Stimulated activated naive CD8-positive, alpha-beta T cell treated with anti-CD3 and anti-CD28 coated beads, Interleukin-15, amount 100 ng/mL, for 72 hours (primary cell): ENCODE data around the gene RAB8B.
"Not testable (repeated sequence)": the region's sequence is repeated elsewhere in the genome, so short reads cannot be mapped to it uniquely, and the experiment has no call there.

Experiments
- ATAC-seq: fragments of 150-1000 bp; cut with Tn5 transposase; 2 replicates; pipeline ENCODE4 v1.10.0; 2021; ENCODE audit warnings: mild to moderate bottlenecking, moderate library complexity
- DNase-seq, 2 donors: peaks; one replicate each; pipeline ENCODE4 v3.0.0; 2021 to 2022
- H3K27ac Mint-ChIP-seq, 2 donors: one replicate each; pipeline ENCODE4 v1.8.0; 2022; ENCODE audit warnings: mild to moderate bottlenecking in 2 of 2, mixed read lengths in 2 of 2, moderate library complexity in 2 of 2
- H3K27me3 Mint-ChIP-seq: one replicate; pipeline ENCODE4 v1.8.0; 2022; ENCODE audit warnings: mixed read lengths
- H3K4me1 Mint-ChIP-seq: one replicate; pipeline ENCODE4 v1.8.0; 2022; ENCODE audit warnings: mild to moderate bottlenecking, mixed read lengths
- H3K4me3 Mint-ChIP-seq, 2 donors: one replicate each; pipeline ENCODE4 v1.8.0; 2022; ENCODE audit warnings: mild to moderate bottlenecking in 2 of 2, mixed read lengths in 2 of 2, moderate library complexity in 1 of 2
- H3K9me3 Mint-ChIP-seq, 2 donors: one replicate each; pipeline ENCODE4 v1.8.0; 2022; ENCODE audit warnings: mixed read lengths in 2 of 2

Gene RAB8B

GRCh38 chr15:63234451-63234870 is 45.1 kb downstream of the RAB8B start:
- H3K9me3 Mint-ChIP-seq = no peaks in the 10 kb centered on the region
- H3K4me1 Mint-ChIP-seq = peaks cover 90% of the 10 kb centered on the region
- peak overlapping the region; percentile 20 to 80 for H3K27ac Mint-ChIP-seq
- no peak for ATAC-seq
- peak overlapping the region in 1 of 2 donors; percentile 24 for H3K4me3 Mint-ChIP-seq
- DNase-seq = no peak
- no peaks in the 10 kb centered on the region for H3K27me3 Mint-ChIP-seq

- Mint-ChIP-seq H3K4me1 (peaks cover 90% of the 10 kb centered on the region), H3K9me3 (no peaks in the 10 kb centered on the region), H3K27ac (no peak overlapping the region), H3K27me3 (no peaks in the 10 kb centered on the region), H3K4me3 (no peak overlapping the region)
- no peak for DNase-seq
- ATAC-seq = no peak
Measured at GRCh38 chr15:63236272-63236671, 46.9 kb downstream of the RAB8B start.

DNA sequence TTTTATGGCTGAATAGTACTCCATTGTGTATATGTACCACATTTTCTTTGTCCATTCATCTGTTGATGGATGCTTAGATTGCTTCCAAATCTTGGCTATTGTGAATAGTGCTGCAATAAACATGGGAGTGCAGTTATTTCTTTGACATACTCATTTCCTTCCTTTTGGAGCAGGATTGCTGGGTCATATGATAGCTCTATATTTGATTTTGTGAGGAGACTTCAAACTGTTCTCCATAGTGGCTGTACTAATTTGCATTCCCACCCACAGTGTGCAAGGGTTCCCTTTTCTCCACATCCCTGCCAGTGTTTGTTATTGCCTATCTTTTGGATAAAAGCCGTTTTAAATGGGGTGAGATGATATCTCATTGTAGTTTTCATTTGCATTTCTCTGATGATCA is 47.7 kb downstream of the RAB8B start:
- not testable (repeated sequence) for H3K27me3 Mint-ChIP-seq, H3K4me3 Mint-ChIP-seq, ATAC-seq, DNase-seq, H3K9me3 Mint-ChIP-seq
- H3K4me1 Mint-ChIP-seq = peaks cover 90% of the 10 kb centered on the region
- H3K27ac Mint-ChIP-seq = peak overlapping the region in 1 of 2 donors; percentile 79

DNA sequence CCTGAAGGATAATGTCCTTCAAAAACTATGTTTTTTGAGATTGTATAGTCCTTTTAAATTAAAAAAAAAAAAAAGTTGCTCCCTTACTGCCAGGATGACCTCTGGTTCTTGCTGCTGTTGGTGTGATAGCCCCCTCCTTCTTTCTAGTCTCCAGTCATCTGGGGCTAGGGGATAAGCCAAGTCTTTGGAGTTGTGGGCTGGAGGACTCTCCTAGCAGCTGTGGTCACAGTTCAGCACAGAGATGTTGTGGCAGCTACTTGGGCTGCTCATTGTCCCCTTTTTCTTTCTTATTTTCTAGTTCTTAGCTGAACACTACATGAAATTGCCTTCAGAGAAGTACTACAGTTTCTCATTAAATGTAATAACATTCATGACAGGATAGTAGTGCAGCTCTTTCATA is 48.8 kb downstream of the RAB8B start:
- H3K9me3 Mint-ChIP-seq = no peaks in the 10 kb centered on the region
- peak; percentile 44 for ATAC-seq
- peaks cover 91% of the 10 kb centered on the region for H3K4me1 Mint-ChIP-seq
- no peaks in the 10 kb centered on the region for H3K27me3 Mint-ChIP-seq
- peak overlapping the region in 1 of 2 donors; percentile 65 for H3K27ac Mint-ChIP-seq
- peak overlapping the region in 1 of 2 donors; percentile 30 for H3K4me3 Mint-ChIP-seq
- no peak for DNase-seq

DNA sequence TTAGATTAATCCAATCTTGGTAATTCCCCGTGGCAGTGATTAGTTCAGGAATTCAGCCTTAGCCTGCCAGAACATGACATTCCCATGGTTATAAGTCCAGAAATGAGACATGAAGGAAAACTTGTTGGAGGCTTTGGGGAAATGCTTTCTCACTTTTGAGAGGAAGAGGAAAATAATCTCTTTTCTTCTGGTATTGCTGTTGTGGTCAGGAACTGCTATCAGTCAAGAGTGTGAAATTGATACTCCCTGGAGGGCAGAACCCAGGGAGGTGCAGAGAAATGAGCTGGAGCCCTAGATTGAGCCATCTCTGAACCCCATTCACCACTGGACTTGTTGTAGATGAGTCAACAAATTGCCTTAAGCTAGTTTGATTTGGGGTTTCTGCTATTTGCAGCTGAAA is 49.4 kb downstream of the RAB8B start:
- H3K4me1 Mint-ChIP-seq = peaks cover 91% of the 10 kb centered on the region
- peak overlapping the region in 1 of 2 donors; percentile 59 for H3K27ac Mint-ChIP-seq
- no peaks in the 10 kb centered on the region for H3K27me3 Mint-ChIP-seq
- H3K4me3 Mint-ChIP-seq = peak overlapping the region; percentile 32 to 37
- ATAC-seq = peak; percentile 100
- no peaks in the 10 kb centered on the region for H3K9me3 Mint-ChIP-seq
- peak; percentile 40 to 71 for DNase-seq

- H3K4me3 Mint-ChIP-seq = peak overlapping the region in 1 of 2 donors; percentile 7
- DNase-seq = no peak
- peaks cover 91% of the 10 kb centered on the region for H3K4me1 Mint-ChIP-seq
- no peaks in the 10 kb centered on the region for H3K9me3 Mint-ChIP-seq
- no peaks in the 10 kb centered on the region for H3K27me3 Mint-ChIP-seq
- peak overlapping the region in 1 of 2 donors; percentile 48 for H3K27ac Mint-ChIP-seq
- no peak for ATAC-seq
Measured at GRCh38 chr15:63240109-63240508, 50.7 kb downstream of the RAB8B start.

DNA sequence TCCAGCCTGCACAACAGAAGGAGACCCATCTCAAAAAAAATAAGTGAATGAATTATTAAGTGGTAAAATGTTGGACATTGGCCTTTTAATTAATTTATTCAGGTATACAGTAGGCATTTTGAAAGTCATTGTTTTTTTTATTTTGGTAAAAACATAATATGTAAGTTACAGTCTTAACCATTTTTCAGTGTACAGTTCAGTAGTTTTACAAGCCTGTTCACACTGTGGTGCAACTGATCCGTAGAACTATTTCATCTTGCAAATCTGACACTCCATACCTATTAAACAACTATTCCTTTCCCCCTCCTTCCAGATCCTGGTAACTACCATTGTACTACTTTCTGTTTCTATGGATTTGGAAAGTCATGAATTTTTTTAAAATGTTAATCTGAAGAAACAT is 51.9 kb downstream of the RAB8B start:
- Mint-ChIP-seq H3K4me3 (no peak overlapping the region), H3K27me3 (no peaks in the 10 kb centered on the region), H3K27ac (no peak overlapping the region), H3K9me3 (no peaks in the 10 kb centered on the region), H3K4me1 (peaks cover 83% of the 10 kb centered on the region)
- no peak for DNase-seq
- ATAC-seq = no peak

- H3K27me3 Mint-ChIP-seq = no peaks in the 10 kb centered on the region
- peak overlapping the region; percentile 42 to 66 for H3K27ac Mint-ChIP-seq
- H3K4me1 Mint-ChIP-seq = peaks cover 69% of the 10 kb centered on the region
- H3K4me3 Mint-ChIP-seq = no peak overlapping the region
- ATAC-seq = no peak
- no peak for DNase-seq
- no peaks in the 10 kb centered on the region for H3K9me3 Mint-ChIP-seq
Measured at GRCh38 chr15:63243101-63243500, 53.7 kb downstream of the RAB8B start.

DNA sequence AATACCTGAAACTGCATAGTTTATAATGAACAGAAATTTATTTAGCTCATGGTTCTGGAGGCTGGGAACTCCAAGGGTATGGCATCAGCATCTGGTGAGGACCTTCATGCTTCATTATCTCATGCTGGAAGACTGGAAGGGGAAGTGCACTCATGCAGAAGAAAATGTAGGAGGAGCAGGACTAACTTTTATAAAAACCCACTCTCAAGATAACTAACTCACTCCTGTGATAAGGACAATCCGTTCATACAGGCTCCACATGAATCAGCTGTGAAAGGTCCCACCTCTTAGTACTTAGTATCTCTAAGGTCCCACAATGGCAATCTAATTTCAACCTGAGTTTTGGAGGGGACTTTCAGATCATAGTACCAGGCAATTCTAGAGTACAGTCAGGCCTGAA is 54.4 kb downstream of the RAB8B start:
- H3K4me1 Mint-ChIP-seq = peaks cover 64% of the 10 kb centered on the region
- DNase-seq = no peak
- ATAC-seq = peak; percentile 43
- H3K4me3 Mint-ChIP-seq = no peak overlapping the region
- H3K27me3 Mint-ChIP-seq = no peaks in the 10 kb centered on the region
- H3K9me3 Mint-ChIP-seq = no peaks in the 10 kb centered on the region
- H3K27ac Mint-ChIP-seq = no peak overlapping the region

DNA sequence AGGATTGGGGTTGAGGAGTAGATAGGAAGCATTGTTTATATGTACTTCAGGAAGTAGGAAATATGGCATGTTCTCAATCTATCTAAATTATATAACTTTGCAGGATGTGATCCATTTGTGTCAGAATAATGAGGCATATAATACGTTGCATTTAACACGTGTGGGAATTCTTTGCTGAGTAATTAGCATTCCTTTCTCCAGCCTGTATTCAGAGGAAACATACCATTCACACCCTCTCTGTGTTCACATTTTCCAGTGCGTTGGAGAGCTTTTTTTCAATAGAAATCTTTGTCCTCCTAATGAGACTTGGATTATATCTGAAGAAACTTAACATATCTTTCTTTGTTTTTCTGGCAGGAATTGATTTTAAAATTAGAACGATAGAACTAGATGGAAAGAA is 55.0 kb downstream of the RAB8B start:
- no peak for ATAC-seq
- Mint-ChIP-seq H3K27ac (peak overlapping the region; percentile 73 to 76), H3K27me3 (no peaks in the 10 kb centered on the region), H3K9me3 (no peaks in the 10 kb centered on the region), H3K4me3 (peak overlapping the region in 1 of 2 donors; percentile 13), H3K4me1 (peaks cover 63% of the 10 kb centered on the region)
- DNase-seq = no peak

GRCh38 chr15:63244976-63245645 is 55.7 kb downstream of the RAB8B start:
- ATAC-seq = peak; percentile 67
- no peak for DNase-seq
- no peaks in the 10 kb centered on the region for H3K27me3 Mint-ChIP-seq
- H3K27ac Mint-ChIP-seq = peak overlapping the region; percentile 73 to 76
- H3K4me1 Mint-ChIP-seq = peaks cover 60% of the 10 kb centered on the region
- H3K9me3 Mint-ChIP-seq = no peaks in the 10 kb centered on the region
- H3K4me3 Mint-ChIP-seq = no peak overlapping the region

DNA sequence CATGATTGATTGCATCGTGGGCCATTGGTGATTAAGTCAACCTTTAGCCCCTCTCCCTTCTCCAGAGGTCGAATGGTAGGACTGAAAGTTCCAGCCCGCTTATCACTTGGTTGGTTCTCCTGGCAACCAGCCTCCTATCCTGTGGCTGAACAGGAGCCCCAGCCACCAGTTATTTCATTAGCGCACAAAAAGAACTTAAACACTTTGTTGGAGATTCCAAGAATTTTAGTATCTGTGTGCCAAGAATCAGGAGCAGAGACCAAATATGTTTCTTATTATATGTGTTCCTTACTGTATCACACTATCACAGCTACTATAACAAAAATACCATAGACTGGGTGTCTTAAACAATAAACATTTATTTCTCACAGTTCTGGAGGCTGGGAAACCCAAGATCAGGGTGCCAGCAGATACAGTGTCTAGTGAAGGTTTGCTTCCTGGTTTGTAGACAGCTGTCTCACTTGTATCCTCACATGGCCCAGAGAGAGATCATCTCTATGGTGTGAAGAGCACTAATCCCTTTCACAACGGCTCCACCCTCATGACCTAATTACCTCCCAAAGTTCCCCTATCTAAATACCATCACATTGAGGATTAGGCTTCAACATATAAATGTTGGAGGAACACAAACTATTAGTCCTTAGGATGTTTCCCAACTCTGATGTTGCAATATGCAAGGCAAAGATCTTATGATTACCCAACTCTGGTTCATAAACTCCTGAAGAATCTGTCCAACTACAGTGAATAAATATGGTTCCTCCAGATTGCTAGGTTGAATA is 57.5 kb downstream of the RAB8B start:
- Mint-ChIP-seq H3K27ac (peak overlapping the region in 1 of 2 donors; percentile 55), H3K9me3 (no peaks in the 10 kb centered on the region), H3K27me3 (no peaks in the 10 kb centered on the region), H3K4me3 (no peak overlapping the region), H3K4me1 (peaks cover 47% of the 10 kb centered on the region)
- ATAC-seq = no peak
- DNase-seq = no peak

DNA sequence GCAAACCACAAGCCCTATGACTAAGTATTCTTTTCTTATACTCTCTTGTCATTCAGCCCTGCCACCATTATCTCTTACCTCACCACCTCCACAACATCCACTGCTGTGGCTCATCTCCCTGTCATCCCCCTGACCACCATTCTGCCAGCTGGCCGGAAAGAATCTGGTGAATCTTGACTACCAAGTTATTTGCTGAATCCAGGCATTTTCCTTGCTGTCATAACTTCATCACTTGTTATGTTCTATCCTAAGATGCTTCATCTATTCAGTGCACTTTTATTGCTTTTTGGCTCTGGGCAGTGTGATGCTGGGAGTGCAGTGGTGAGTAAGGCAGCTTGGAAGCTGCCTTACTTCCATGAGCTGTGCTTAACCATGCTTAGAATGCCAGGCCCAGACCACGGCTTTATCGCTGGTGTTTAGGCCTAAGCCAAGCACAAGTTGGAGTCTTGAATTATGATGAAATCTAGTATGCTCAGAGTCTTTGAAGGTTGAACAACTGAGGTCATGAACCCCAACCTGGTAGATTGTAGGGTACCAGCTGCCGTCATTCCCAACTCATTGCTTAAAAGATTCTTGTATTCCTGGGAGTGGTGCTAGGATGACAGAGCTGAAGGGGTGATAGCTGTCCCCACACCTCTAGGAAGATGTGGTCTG is 61.0 kb downstream of the RAB8B start:
- ATAC-seq (no peak), DNase-seq (no peak)
- H3K9me3 Mint-ChIP-seq = no peaks in the 10 kb centered on the region
- no peaks in the 10 kb centered on the region for H3K27me3 Mint-ChIP-seq
- H3K4me3 Mint-ChIP-seq = no peak overlapping the region
- no peak overlapping the region for H3K27ac Mint-ChIP-seq
- peaks cover 30% of the 10 kb centered on the region for H3K4me1 Mint-ChIP-seq

DNA sequence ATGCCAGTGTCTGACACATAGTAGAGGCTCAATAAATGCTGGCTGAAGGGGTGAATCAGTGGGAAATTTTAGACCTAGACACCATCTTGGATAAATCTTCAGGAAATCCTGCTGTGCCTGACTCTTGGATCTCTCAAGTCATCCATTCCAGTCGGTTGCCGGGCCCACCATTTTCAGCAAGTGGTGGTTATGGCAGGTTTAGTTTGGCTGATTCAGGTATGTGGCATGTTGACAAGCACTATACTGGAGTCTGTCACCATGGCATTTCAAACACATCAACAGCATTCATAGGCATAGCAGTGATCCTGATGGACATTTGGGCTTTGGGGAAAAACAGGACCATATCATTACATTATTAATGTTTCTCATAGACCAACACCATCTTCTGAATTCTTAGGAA is 62.3 kb downstream of the RAB8B start:
- no peak overlapping the region for H3K27ac Mint-ChIP-seq
- H3K4me3 Mint-ChIP-seq = no peak overlapping the region
- H3K9me3 Mint-ChIP-seq = no peaks in the 10 kb centered on the region
- no peak for DNase-seq
- no peak for ATAC-seq
- no peaks in the 10 kb centered on the region for H3K27me3 Mint-ChIP-seq
- peaks cover 30% of the 10 kb centered on the region for H3K4me1 Mint-ChIP-seq

DNA sequence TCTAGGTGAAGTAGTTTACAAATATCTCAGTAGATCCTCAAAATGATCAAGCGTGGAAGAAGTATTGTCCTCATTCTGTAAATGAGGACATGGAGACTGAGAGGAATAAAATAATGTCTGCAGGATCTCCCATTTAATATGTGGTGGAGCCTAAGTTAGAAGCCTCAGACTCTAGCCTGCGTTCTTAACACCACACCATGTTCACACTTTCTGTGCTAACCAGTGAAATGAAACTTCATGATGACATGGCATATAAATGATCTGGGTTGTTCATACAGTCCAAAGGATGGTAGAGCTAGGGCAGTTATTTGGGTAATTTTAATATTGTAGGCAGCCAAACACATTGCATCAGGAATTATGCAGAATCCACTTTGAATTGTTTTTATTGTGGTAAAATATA is 62.9 kb downstream of the RAB8B start:
- DNase-seq = no peak
- H3K27me3 Mint-ChIP-seq = no peaks in the 10 kb centered on the region
- H3K4me1 Mint-ChIP-seq = peaks cover 30% of the 10 kb centered on the region
- no peak overlapping the region for H3K4me3 Mint-ChIP-seq
- no peak overlapping the region for H3K27ac Mint-ChIP-seq
- H3K9me3 Mint-ChIP-seq = no peaks in the 10 kb centered on the region
- no peak for ATAC-seq

GRCh38 chr15:63254991-63255390 is 65.6 kb downstream of the RAB8B start:
- Mint-ChIP-seq H3K4me1 (peaks cover 28% of the 10 kb centered on the region), H3K4me3 (no peak overlapping the region), H3K27ac (peak overlapping the region in 1 of 2 donors; percentile 42), H3K27me3 (no peaks in the 10 kb centered on the region), H3K9me3 (no peaks in the 10 kb centered on the region)
- ATAC-seq = no peak
- no peak for DNase-seq
